ENCODE measurements around the gene PRPF19. TPM values are rescaled to one million over a fixed set of nuclear protein-coding genes. Genes with fewer than 3 reads are reported as not detected.

Gene PRPF19
- total RNA-seq, 1 donor from 2014 or later, result 120 TPM

GRCh38 chr11:60900673-60901404 lies 5.5 kb downstream of the PRPF19 start:
- Mint-ChIP-seq H3K4me1 (ENCODE audit: unreplicated experiment) (peaks cover 16% of the 10 kb centered on the region), H3K36me3 (peaks cover 6% of the 10 kb centered on the region), H3K9me3 (no peaks in the 10 kb centered on the region), H3K27ac (no peak overlapping the region), H3K4me3 (no peak overlapping the region), H3K27me3 (no peaks in the 10 kb centered on the region)
- no peak for TF ChIP-seq CTCF (conservative IDR thresholded peaks at IDR 0.05)
- DNase-seq (ENCODE audit: extremely low spot score, unreplicated experiment), result no peak

GRCh38 chr11:60899977-60900376 lies 6.4 kb downstream of the PRPF19 start:
- Mint-ChIP-seq H3K4me3 (no peak overlapping the region), H3K36me3 (peaks cover 10% of the 10 kb centered on the region), H3K4me1 (ENCODE audit: unreplicated experiment) (peaks cover 9% of the 10 kb centered on the region), H3K9me3 (no peaks in the 10 kb centered on the region), H3K27me3 (no peaks in the 10 kb centered on the region), H3K27ac (no peak overlapping the region)
- no peak for DNase-seq (ENCODE audit: extremely low spot score, unreplicated experiment)
- TF ChIP-seq CTCF (conservative IDR thresholded peaks at IDR 0.05), result no peak

- H3K27ac Mint-ChIP-seq, result peak overlapping the region; percentile 52
- no peaks in the 10 kb centered on the region for H3K9me3 Mint-ChIP-seq
- no peak for DNase-seq (ENCODE audit: extremely low spot score, unreplicated experiment)
- no peak overlapping the region for H3K4me3 Mint-ChIP-seq
- no peaks in the 10 kb centered on the region for H3K27me3 Mint-ChIP-seq
- peak; percentile 94 for TF ChIP-seq CTCF (conservative IDR thresholded peaks at IDR 0.05)
- peaks cover 5% of the 10 kb centered on the region for H3K4me1 Mint-ChIP-seq (ENCODE audit: unreplicated experiment)
- H3K36me3 Mint-ChIP-seq, result peaks cover 10% of the 10 kb centered on the region
Measured at GRCh38 chr11:60899046-60899936, 7.1 kb downstream of the PRPF19 start.

GRCh38 chr11:60897496-60897895 lies 8.9 kb downstream of the PRPF19 start:
- DNase-seq (ENCODE audit: extremely low spot score, unreplicated experiment), result no peak
- Mint-ChIP-seq H3K4me1 (ENCODE audit: unreplicated experiment) (no peaks in the 10 kb centered on the region), H3K27me3 (no peaks in the 10 kb centered on the region), H3K4me3 (no peak overlapping the region), H3K9me3 (no peaks in the 10 kb centered on the region), H3K27ac (no peak overlapping the region), H3K36me3 (peaks cover 14% of the 10 kb centered on the region)
- no peak for TF ChIP-seq CTCF (conservative IDR thresholded peaks at IDR 0.05)

- DNase-seq (ENCODE audit: extremely low spot score, unreplicated experiment), result no peak
- Mint-ChIP-seq H3K9me3 (no peaks in the 10 kb centered on the region), H3K4me1 (ENCODE audit: unreplicated experiment) (no peaks in the 10 kb centered on the region), H3K36me3 (peaks cover 19% of the 10 kb centered on the region), H3K4me3 (no peak overlapping the region), H3K27me3 (no peaks in the 10 kb centered on the region), H3K27ac (no peak overlapping the region)
- no peak for TF ChIP-seq CTCF (conservative IDR thresholded peaks at IDR 0.05)
Measured at GRCh38 chr11:60895687-60896086, 10.7 kb downstream of the PRPF19 start.

All from type B pancreatic cell (in vitro differentiated cells).